Activated CD8-positive, alpha-beta memory T cell treated with anti-CD3 and anti-CD28 coated beads for 36 hours (primary cell): ENCODE data around the gene OPCML. TPM values are rescaled to one million over a fixed set of nuclear protein-coding genes. Genes with fewer than 3 reads are reported as not detected.

Source experiments
- CTCF ChIA-PET: fragments of 350-600 bp; sonication (Branson Sonifier 250); formaldehyde crosslinking; loops from one replicate; lab custom pipeline; 2021; ENCODE audit warnings: antibody characterized with exemption; lab: Charles Lee
- POLR2A ChIA-PET: fragments of 350-600 bp; sonication (Branson Sonifier 250); formaldehyde crosslinking; loops from one replicate; lab custom pipeline; 2021; ENCODE audit warnings: antibody characterized with exemption; lab: Charles Lee
- total RNA-seq, 2 experiments: library from RNA; stranded (reverse); gene quantifications; one replicate each; pipeline ENCODE4 v1.2.3, GENCODE V29; 2021

Gene OPCML
- total RNA-seq, 2 experiments from 2014 or later = not detected

DNA sequence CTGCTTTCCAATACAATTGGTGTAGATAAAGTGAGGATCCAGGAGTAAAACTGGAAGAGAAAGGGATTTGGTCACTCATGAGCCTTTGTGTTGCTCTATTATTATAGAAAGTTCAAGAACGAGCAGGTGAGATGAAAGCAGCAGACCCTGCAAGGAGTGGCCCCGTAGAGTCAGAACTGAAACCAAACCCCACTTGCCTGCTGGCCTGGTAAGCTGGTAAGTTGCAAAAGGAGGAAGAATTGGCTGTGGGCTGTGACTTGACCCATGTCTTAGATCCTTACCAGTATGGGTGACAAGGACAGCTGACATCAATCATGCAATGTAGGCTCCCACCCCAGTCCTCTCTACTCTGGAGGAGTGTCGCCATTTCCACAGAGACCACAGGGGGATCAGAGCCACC, 201.3 kb downstream of the OPCML start:
- CTCF ChIA-PET = no interaction called here
- POLR2A ChIA-PET = no interaction called here

GRCh38 chr11:133326849-133327248, 205.5 kb downstream of the OPCML start:
- ChIA-PET POLR2A (no interaction called here), CTCF (no interaction called here)

GRCh38 chr11:133326332-133326731, 206.0 kb downstream of the OPCML start:
- CTCF ChIA-PET = no interaction called here

GRCh38 chr11:133325711-133326110, 206.6 kb downstream of the OPCML start:
- POLR2A ChIA-PET = no interaction called here
- CTCF ChIA-PET = no interaction called here

More at GRCh38 chr11:133326332-133326731, 206.0 kb downstream of the OPCML start:
- POLR2A ChIA-PET = no interaction called here

DNA sequence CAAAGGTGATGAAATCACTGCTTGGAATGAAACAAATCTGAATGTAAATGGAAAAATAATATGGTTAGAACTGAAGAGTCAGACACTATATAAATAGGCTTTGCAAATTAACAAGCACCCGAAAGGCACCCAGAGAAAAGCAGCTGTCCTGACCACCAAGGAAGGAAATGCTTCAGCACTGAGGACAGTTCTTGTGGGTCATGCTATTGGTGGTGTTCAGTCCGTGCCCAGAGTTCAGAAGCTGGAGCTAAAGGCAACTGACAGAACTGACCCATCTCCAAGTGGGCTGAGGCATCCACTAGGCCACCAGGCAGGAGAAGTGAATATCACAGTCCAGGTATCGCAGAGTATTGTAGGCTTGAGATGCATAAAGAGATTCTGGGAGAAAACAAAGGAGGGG, 208.9 kb downstream of the OPCML start:
- ChIA-PET CTCF (no interaction called here), POLR2A (no interaction called here)

GRCh38 chr11:133318221-133318620, 214.1 kb downstream of the OPCML start:
- ChIA-PET CTCF (no interaction called here), POLR2A (no interaction called here)

GRCh38 chr11:133311230-133311629, 221.1 kb downstream of the OPCML start:
- CTCF ChIA-PET = no interaction called here
- POLR2A ChIA-PET = no interaction called here

- ChIA-PET CTCF (no interaction called here), POLR2A (no interaction called here)
Observed at GRCh38 chr11:133306019-133306418, 226.3 kb downstream of the OPCML start.

DNA sequence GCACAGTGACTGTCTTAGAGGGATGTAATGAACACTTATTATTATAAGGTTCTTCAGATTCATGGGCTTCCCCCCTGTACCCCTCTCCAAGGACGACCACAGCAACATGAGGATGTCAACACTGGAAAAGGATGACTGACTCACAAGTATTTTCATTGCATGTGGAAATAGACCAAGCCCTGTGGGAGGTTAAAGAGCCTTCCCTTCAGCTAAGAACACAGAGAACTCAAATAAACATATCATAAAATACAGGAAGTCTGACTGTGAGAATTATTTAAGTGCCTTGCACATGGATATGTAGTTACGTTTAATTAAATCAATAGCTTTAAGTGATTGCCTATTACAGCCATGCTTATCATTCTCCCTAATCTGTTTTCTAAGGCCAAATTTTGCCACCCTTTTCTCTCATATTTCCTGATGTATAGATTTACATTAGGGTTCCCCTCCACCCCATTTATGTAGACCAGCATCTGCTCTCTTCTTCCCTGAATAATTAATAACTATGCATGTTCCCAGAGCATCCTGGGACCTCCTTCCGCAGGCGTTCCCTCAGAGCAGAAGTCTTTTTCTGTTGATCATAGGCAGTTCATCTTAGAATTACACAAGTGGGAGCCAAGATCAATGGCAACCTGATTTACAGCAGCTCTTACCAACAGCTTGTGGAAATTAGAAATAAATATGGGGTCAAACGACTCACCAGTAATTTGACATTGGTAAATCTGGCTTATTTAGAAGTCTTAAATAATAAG, 226.9 kb downstream of the OPCML start:
- ChIA-PET POLR2A (interaction anchor here (0.5 kb wide), 1 partner anchor 60 kb away, joined by 3 read pairs; no protein-coding TSS in a partner anchor), CTCF (no interaction called here)

DNA sequence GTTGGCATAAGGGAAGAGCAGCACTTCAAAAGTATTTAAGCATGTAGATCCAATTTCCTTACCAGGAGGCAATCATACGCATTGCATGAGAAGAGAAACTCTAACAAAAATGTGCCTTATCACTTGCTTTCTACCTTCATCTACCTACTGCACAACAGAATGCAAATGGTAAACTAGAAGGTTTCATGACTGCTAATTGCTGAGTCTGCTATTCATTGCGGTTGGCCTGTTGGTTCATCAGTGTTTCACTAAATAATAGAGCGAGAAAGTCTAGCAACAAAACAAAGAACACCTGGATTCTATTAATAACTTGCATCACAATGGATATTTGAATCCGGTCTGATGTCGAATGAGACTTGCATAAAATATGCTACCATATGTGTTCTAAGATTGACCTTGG, 229.0 kb downstream of the OPCML start:
- CTCF ChIA-PET = no interaction called here
- POLR2A ChIA-PET = no interaction called here

GRCh38 chr11:133302056-133302455, 230.2 kb downstream of the OPCML start:
- CTCF ChIA-PET = no interaction called here
- POLR2A ChIA-PET = no interaction called here

DNA sequence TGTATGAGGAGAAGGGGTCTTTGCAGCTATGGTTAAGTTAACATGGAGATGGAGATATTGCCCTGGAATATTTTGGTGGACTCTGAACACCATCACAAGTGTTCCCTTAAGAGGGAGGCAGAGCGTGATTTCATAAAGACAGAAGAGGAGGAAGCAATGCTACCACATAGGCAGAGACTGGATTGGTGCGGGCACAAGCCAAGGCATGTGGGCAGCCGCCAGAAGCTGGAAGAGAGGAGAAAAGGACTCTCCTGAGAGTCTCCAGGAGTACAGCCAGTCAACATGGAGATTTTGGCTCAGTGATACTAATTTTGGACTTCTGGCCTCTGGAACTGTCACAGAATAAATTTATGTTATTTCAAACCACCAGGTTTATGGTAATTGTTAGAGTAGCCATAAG, 231.6 kb downstream of the OPCML start:
- ChIA-PET CTCF (no interaction called here), POLR2A (no interaction called here)

- ChIA-PET CTCF (no interaction called here), POLR2A (no interaction called here)
Observed at GRCh38 chr11:133291780-133292179, 240.5 kb downstream of the OPCML start.

- POLR2A ChIA-PET = no interaction called here
- CTCF ChIA-PET = no interaction called here
Observed at GRCh38 chr11:133285359-133285758, 246.9 kb downstream of the OPCML start.

GRCh38 chr11:133284156-133284555, 248.1 kb downstream of the OPCML start:
- ChIA-PET CTCF (no interaction called here), POLR2A (no interaction called here)

DNA sequence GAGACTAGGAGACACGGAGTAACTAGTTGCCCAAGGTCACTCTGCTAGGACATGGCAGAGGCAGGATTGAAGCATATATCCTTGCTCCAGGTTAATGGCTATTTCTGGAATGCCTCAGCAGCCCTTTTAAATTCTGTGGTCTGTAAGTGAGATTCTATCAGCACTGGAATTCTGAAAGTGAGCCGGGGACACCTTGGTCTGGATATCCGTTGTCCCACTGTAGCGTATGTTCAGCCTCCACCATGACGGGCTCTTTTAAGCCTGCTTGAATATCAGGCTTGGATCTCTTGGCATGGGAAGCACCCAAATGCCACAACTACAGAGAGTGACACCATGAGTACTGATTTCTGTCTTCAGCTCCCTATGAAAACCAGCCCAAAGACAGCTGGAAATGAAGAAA, 254.4 kb downstream of the OPCML start:
- CTCF ChIA-PET = no interaction called here
- POLR2A ChIA-PET = no interaction called here

DNA sequence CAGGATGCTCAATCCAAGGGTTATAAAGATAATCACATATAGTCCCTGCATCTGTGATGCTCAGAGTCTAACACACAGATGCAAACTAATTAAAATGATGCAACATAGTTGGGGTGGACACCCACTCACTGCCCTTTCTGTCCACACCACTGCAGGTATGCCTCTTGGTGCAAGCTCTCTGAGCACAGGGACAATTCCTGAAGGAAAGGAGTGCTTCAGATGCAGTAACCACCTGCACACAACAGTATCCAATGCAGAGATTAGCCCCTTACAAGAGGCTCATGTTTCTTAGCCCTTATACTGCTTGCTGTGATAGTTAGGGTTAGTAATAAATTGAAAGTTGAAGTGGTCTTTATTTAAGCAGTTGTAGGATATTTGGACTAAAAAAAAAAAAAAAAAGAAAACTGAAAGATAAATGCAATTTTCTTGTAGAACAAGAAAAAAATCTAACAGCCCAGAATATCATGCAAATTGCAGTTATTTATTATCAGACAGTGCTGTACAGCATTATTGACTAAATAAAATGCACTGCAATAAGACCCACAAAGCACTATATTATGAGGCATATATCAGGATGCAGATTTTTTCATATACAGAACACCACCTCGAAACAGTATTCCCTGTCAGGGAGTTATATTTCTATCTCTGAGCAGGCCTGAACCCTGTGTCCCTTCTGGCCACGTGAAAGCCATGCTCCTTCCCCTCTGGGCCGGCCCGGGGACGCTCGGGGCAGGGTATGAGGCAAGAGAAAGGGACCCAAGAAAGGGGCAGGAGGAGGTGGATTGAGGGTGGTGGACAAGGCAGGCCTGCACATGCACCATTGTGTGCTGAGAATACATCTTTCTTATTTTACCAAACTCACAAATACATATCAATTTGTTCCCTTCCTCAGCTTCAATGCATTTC, 260.2 kb downstream of the OPCML start:
- ChIA-PET POLR2A (no interaction called here), CTCF (no interaction called here)

DNA sequence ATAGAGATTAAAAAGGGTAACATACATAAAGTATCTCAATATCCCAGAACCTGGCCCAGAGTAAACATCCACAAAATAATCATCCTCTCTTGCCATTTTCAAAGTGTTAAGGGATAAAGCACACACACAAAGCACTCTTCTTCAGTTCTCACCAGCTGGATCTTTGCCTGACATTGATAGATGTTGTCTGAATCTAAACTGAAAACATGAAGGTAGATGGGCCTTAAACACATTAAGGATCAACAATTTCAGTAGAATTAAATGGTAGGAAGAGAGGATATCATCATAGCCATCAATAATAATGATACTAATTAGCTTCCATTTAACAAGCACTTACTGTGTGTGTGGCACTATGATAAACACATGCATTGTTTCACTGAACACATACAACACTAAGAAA, 261.1 kb downstream of the OPCML start:
- ChIA-PET POLR2A (no interaction called here), CTCF (no interaction called here)

GRCh38 chr11:133269267-133269666, 263.0 kb downstream of the OPCML start:
- ChIA-PET CTCF (no interaction called here), POLR2A (no interaction called here)

GRCh38 chr11:133266986-133267385, 265.3 kb downstream of the OPCML start:
- ChIA-PET POLR2A (no interaction called here), CTCF (no interaction called here)

GRCh38 chr11:133265530-133266035, 266.7 kb downstream of the OPCML start:
- CTCF ChIA-PET = no interaction called here

More at GRCh38 chr11:133265530-133266035, 266.7 kb downstream of the OPCML start:
- POLR2A ChIA-PET = no interaction called here
